GM19468 (cell line): ENCODE data around the gene SEZ6L2.
"Not testable (repeated sequence)": the region's sequence is repeated elsewhere in the genome, so short reads cannot be mapped to it uniquely, and the experiment has no call there.

Source experiments
- ATAC-seq: cut with Tn5 transposase; IDR thresholded peaks from one replicate; pipeline ENCODE4 v1.9.1; 2021; ENCODE audit warnings: mild to moderate bottlenecking, moderate library complexity, moderate number of reproducible peaks; ENCODE audit not compliant: unreplicated experiment; ENCODE audit errors: extremely low read depth

Gene SEZ6L2

GRCh38 chr16:29891525-29892457 lies 7.6 kb downstream of the SEZ6L2 start:
- ATAC-seq: no peak

- ATAC-seq: not testable (repeated sequence)
Measured at GRCh38 chr16:29889372-29889771, 10.0 kb downstream of the SEZ6L2 start.

GRCh38 chr16:29883987-29884386 lies 15.4 kb downstream of the SEZ6L2 start:
- no peak for ATAC-seq

GRCh38 chr16:29881050-29881449 lies 18.3 kb downstream of the SEZ6L2 start:
- no peak for ATAC-seq

- ATAC-seq: no peak
Measured at GRCh38 chr16:29878172-29878571, 21.2 kb downstream of the SEZ6L2 start.

GRCh38 chr16:29877266-29877961 lies 21.9 kb downstream of the SEZ6L2 start:
- no peak for ATAC-seq

GRCh38 chr16:29876594-29877249 lies 22.6 kb downstream of the SEZ6L2 start:
- ATAC-seq: no peak

- ATAC-seq: no peak
Measured at GRCh38 chr16:29876217-29876593, 23.1 kb downstream of the SEZ6L2 start.

- no peak for ATAC-seq
Measured at GRCh38 chr16:29875206-29875605, 24.1 kb downstream of the SEZ6L2 start.

GRCh38 chr16:29873319-29873718 lies 26.0 kb downstream of the SEZ6L2 start:
- no peak for ATAC-seq

- no peak for ATAC-seq
Measured at GRCh38 chr16:29871822-29872546, 27.4 kb downstream of the SEZ6L2 start.

GRCh38 chr16:29869067-29869466 lies 30.3 kb downstream of the SEZ6L2 start:
- not testable (repeated sequence) for ATAC-seq

- ATAC-seq: no peak
Measured at GRCh38 chr16:29868396-29869009, 30.8 kb downstream of the SEZ6L2 start.

- ATAC-seq: no peak
Measured at GRCh38 chr16:29864205-29864604, 35.1 kb downstream of the SEZ6L2 start.

GRCh38 chr16:29863669-29863984 lies 35.7 kb downstream of the SEZ6L2 start:
- no peak for ATAC-seq

- peak; percentile 63 for ATAC-seq
Measured at GRCh38 chr16:29862884-29863668, 36.3 kb downstream of the SEZ6L2 start, which contains the start of gene CDIPT. TSS of gene CDIPT (minus strand) at chr16:29863226. CDS start at chr16:29862857, 369 bp downstream.

GRCh38 chr16:29862383-29862883 lies 36.9 kb downstream of the SEZ6L2 start:
- ATAC-seq: no peak

GRCh38 chr16:29860218-29860617 lies 39.1 kb downstream of the SEZ6L2 start:
- ATAC-seq: no peak

- no peak for ATAC-seq
Measured at GRCh38 chr16:29858974-29859373, 40.4 kb downstream of the SEZ6L2 start.
